ENCODE measurements around the gene CTTNBP2. TPM values are rescaled to one million over a fixed set of nuclear protein-coding genes. Genes with fewer than 3 reads are reported as not detected.

CTTNBP2 gene
- total and polyA plus RNA-seq, 2 donors (not counting 1 experiment from before 2014, with no cell fraction given) = 0.04 to 0.27 TPM

DNA sequence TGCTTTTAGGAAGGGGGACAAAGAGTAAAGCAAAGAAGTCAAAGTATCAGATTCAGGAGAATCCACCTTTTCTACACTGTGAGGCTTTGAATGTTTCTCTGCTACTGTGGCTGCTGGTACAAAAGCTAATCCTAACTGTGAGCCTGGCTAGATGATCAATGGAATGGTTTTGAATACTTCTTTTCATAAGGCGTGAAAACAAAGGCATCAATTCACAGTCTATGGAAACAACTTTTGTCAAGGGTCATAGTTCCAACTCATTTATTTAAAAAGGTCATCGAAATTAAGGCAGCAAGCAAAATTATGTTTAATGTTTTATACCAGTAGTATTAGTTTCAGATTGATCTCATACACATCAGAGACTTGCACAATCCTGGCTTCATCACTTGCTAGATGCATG lies 118.1 kb downstream of the CTTNBP2 start:
- H3K27ac Mint-ChIP-seq = no peak overlapping the region
- intact Hi-C loops (cut with micrococcal nuclease) = loop anchor here (10.0 kb wide), 1 partner anchor 440 kb away; no protein-coding TSS in a partner anchor
- Histone ChIP-seq H3K27me3 (replicated peaks in 1 of 4; ENCODE audit: control extremely low read depth in 1 of 4, control insufficient read depth in 3 of 4, insufficient read depth in 4 of 4, low read length in 3 of 4) (no peaks in the 10 kb centered on the region), H3K4me1 (ENCODE audit: control insufficient read depth in 2 of 2, insufficient read depth in 2 of 2, low read length in 2 of 2) (no peaks in the 10 kb centered on the region), H3K4me2 (replicated peaks; ENCODE audit: low read depth, low read length, poor library complexity, severe bottlenecking) (no peak overlapping the region), H3K9me3 (ENCODE audit: control extremely low read depth in 1 of 3, control insufficient read depth in 2 of 3, insufficient read depth in 1 of 3, low read length in 2 of 3) (no peaks in the 10 kb centered on the region), H3K79me2 (ENCODE audit: control insufficient read depth, insufficient read depth, low read length) (no peaks in the 10 kb centered on the region), H4K20me1 (ENCODE audit: control insufficient read depth, insufficient read depth, low read length, poor library complexity, severe bottlenecking) (no peaks in the 10 kb centered on the region), H3K36me3 (replicated peaks in 1 of 2; ENCODE audit: control extremely low read depth in 1 of 2, control insufficient read depth in 1 of 2, extremely low read depth in 1 of 2, insufficient read depth in 2 of 2, low read length in 1 of 2) (no peaks in the 10 kb centered on the region), H3K4me3 (ENCODE audit: control extremely low read depth in 1 of 5, extremely low read depth in 1 of 5, insufficient read depth in 1 of 5, low read depth in 2 of 5, low read length in 4 of 5) (no peak overlapping the region), H2AFZ (ENCODE audit: insufficient read depth, low read depth, low read length, poor library complexity, severe bottlenecking) (no peak overlapping the region), H3K9ac (ENCODE audit: low read length) (no peak overlapping the region), H3K27ac (ENCODE audit: low read length in 2 of 2) (no peak overlapping the region)
- no peaks in the 10 kb centered on the region for H3K4me1 Mint-ChIP-seq
- H3K27me3 Mint-ChIP-seq = peaks cover 5% of the 10 kb centered on the region
- TF ChIP-seq, protein P1, sequence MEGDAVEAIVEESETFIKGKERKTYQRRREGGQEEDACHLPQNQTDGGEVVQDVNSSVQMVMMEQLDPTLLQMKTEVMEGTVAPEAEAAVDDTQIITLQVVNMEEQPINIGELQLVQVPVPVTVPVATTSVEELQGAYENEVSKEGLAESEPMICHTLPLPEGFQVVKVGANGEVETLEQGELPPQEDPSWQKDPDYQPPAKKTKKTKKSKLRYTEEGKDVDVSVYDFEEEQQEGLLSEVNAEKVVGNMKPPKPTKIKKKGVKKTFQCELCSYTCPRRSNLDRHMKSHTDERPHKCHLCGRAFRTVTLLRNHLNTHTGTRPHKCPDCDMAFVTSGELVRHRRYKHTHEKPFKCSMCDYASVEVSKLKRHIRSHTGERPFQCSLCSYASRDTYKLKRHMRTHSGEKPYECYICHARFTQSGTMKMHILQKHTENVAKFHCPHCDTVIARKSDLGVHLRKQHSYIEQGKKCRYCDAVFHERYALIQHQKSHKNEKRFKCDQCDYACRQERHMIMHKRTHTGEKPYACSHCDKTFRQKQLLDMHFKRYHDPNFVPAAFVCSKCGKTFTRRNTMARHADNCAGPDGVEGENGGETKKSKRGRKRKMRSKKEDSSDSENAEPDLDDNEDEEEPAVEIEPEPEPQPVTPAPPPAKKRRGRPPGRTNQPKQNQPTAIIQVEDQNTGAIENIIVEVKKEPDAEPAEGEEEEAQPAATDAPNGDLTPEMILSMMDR (IDR thresholded peaks at IDR 0.05) = no peak
- no peak for TF ChIP-seq EZH2 (IDR thresholded peaks at IDR 0.05; ENCODE audit: borderline replicate concordance, insufficient read depth, low read depth, low read length, poor library complexity, severe bottlenecking)
- no peak overlapping the region for H3K4me3 Mint-ChIP-seq
- DNase-seq (no peak), ATAC-seq (ENCODE audit: low read depth) (no peak)
- CTCF ChIA-PET = no interaction called here
- H3K9me3 Mint-ChIP-seq (ENCODE audit: insufficient read depth) = no peaks in the 10 kb centered on the region
- whole genome bisulfite sequencing (ENCODE audit: insufficient coverage) = no CpG with 5 or more reads among the region's 2 CpGs
- POLR2A ChIA-PET = no interaction called here

DNA sequence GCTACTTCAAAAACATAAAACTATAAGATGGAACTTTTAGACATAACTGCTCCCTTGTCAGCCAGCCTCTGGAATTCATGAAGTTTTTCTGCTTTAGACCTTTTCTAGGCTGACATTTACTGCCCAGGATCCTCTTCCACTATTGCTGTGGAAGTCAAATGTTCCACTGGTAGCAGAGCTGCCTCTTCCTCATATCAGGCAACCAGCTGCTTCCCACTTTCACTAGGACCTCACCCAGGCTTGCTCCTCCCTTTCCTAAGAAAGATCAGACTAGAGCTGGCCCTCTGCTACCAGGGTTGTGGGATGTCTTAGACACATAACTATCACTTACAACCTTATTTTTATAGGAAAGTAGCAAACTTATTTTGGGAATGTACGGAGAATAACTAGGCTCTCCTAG lies 121.5 kb downstream of the CTTNBP2 start:
- POLR2A ChIA-PET = no interaction called here
- no peaks in the 10 kb centered on the region for H3K79me2 ChIP-seq (ENCODE audit: control insufficient read depth, insufficient read depth, low read length)
- no peak for DNase-seq
- WGBS (ENCODE audit: insufficient coverage) = no CpG with 5 or more reads among the region's 1 CpG
- CTCF ChIA-PET = interaction anchor here (1.2 kb wide), 2 partner anchors 441 to 444 kb away, joined by 3 to 4 read pairs; no protein-coding TSS in a partner anchor
- H3K9me3 Mint-ChIP-seq (ENCODE audit: insufficient read depth) = no peaks in the 10 kb centered on the region
- H3K27ac Mint-ChIP-seq = no peak overlapping the region
- no peaks in the 10 kb centered on the region for H3K4me1 ChIP-seq (ENCODE audit: control insufficient read depth in 2 of 2, insufficient read depth in 2 of 2, low read length in 2 of 2)
- no peaks in the 10 kb centered on the region for H3K4me1 Mint-ChIP-seq
- H3K27me3 ChIP-seq (replicated peaks in 1 of 4; ENCODE audit: control extremely low read depth in 1 of 4, control insufficient read depth in 3 of 4, insufficient read depth in 4 of 4, low read length in 3 of 4) = no peaks in the 10 kb centered on the region
- H3K4me3 Mint-ChIP-seq = no peak overlapping the region
- no peaks in the 10 kb centered on the region for H4K20me1 ChIP-seq (ENCODE audit: control insufficient read depth, insufficient read depth, low read length, poor library complexity, severe bottlenecking)
- no peaks in the 10 kb centered on the region for H3K36me3 ChIP-seq (replicated peaks in 1 of 2; ENCODE audit: control extremely low read depth in 1 of 2, control insufficient read depth in 1 of 2, extremely low read depth in 1 of 2, insufficient read depth in 2 of 2, low read length in 1 of 2)
- H3K9ac ChIP-seq (ENCODE audit: low read length) = no peak overlapping the region
- no peak overlapping the region for H3K27ac ChIP-seq (ENCODE audit: low read length in 2 of 2)
- intact Hi-C loops (cut with micrococcal nuclease) = loop anchor here (10.0 kb wide), 1 partner anchor 443 kb away; no protein-coding TSS in a partner anchor
- no peak for ATAC-seq (ENCODE audit: low read depth)
- no peak overlapping the region for H3K4me2 ChIP-seq (replicated peaks; ENCODE audit: low read depth, low read length, poor library complexity, severe bottlenecking)
- no peak overlapping the region for H2AFZ ChIP-seq (ENCODE audit: insufficient read depth, low read depth, low read length, poor library complexity, severe bottlenecking)
- no peaks in the 10 kb centered on the region for H3K9me3 ChIP-seq (ENCODE audit: control extremely low read depth in 1 of 3, control insufficient read depth in 2 of 3, insufficient read depth in 1 of 3, low read length in 2 of 3)
- peaks cover 5% of the 10 kb centered on the region for H3K27me3 Mint-ChIP-seq
- TF ChIP-seq, protein P1 (IDR thresholded peaks at IDR 0.05) = no peak
- no peak for TF ChIP-seq EZH2 (IDR thresholded peaks at IDR 0.05; ENCODE audit: borderline replicate concordance, insufficient read depth, low read depth, low read length, poor library complexity, severe bottlenecking)
- H3K4me3 ChIP-seq (ENCODE audit: control extremely low read depth in 1 of 5, extremely low read depth in 1 of 5, insufficient read depth in 1 of 5, low read depth in 2 of 5, low read length in 4 of 5) = no peak overlapping the region
